Adipocyte (in vitro differentiated cells): ENCODE data around the gene F2RL3.

ENCODE experiments used
- DNase-seq: peaks from one replicate; pipeline ENCODE4 v3.0.0-alpha.2; 2015; ENCODE audit warnings: low read depth
- H3K27me3 ChIP-seq: replicated peaks from 2 replicates; pipeline ENCODE4 v1.7.0; 2013; ENCODE audit warnings: mild to moderate bottlenecking, low read length, moderate library complexity; ENCODE audit not compliant: control insufficient read depth, insufficient read depth
- H3K36me3 ChIP-seq: 2 replicates; pipeline ENCODE4 v1.7.0; 2013; ENCODE audit warnings: low read length, mild to moderate bottlenecking, moderate library complexity; ENCODE audit not compliant: control insufficient read depth, insufficient read depth, severe bottlenecking
- H3K4me1 ChIP-seq: 2 replicates; pipeline ENCODE4 v1.7.0; 2013; ENCODE audit warnings: mild to moderate bottlenecking, low read length, moderate library complexity; ENCODE audit not compliant: control insufficient read depth, insufficient read depth
- H3K4me3 ChIP-seq: 2 replicates; pipeline ENCODE4 v1.7.0; 2013; ENCODE audit warnings: mild to moderate bottlenecking, low read length, moderate library complexity
- H3K9ac ChIP-seq: 2 replicates; pipeline ENCODE4 v1.7.0; 2013; ENCODE audit warnings: mild to moderate bottlenecking, low read length, moderate library complexity
- H3K9me3 ChIP-seq: 2 replicates; pipeline ENCODE4 v1.7.0; 2013; ENCODE audit warnings: mild to moderate bottlenecking, low read length, moderate library complexity; ENCODE audit not compliant: control insufficient read depth

F2RL3 gene

DNA sequence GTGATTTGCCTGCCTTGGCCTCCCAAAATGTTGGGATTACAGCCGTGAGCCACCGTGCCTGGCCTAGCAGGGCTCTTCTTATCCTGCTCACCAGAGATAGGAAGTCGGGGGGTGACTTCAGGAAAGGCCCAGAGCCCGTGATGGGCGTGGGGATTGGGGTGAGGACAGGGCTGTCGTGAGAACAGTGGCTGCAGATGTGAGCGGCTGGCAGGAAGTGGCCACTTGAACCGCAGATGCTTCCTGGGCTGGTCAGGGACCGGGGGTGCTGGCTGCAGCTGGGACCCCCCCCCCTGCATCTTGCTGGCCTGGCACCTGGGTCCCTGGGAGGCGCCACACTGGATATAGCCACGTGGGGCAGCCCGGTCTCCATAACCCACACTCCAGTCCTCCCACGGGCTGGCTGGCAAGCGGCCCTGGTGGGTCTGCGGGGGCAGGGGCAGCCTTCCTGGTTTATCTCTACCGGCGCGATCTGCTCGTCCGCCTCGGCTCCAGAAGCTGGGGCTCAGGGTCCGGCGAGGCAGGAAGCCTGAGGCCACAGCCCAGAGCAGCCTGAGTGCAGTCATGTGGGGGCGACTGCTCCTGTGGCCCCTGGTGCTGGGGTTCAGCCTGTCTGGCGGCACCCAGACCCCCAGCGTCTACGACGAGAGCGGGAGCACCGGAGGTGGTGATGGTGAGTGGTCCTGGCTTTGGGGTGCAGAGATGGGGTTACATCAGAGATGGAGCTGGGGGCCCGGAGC is at the start of gene F2RL3:
F2RL3 (plus strand) TSS at position 371 of the 737 bp plus-strand sequence; CDS start at position 562, 191 bp downstream.
- Histone ChIP-seq H3K4me3 (no peak within 1 kb of the TSS), H3K9ac (no peak within 1 kb of the TSS), H3K36me3 (no peaks in the 10 kb centered on the region), H3K9me3 (no peaks in the 10 kb centered on the region), H3K4me1 (peaks cover 5% of the 10 kb centered on the region), H3K27me3 (peaks cover 12% of the 10 kb centered on the region)
- DNase-seq = no peak

DNA sequence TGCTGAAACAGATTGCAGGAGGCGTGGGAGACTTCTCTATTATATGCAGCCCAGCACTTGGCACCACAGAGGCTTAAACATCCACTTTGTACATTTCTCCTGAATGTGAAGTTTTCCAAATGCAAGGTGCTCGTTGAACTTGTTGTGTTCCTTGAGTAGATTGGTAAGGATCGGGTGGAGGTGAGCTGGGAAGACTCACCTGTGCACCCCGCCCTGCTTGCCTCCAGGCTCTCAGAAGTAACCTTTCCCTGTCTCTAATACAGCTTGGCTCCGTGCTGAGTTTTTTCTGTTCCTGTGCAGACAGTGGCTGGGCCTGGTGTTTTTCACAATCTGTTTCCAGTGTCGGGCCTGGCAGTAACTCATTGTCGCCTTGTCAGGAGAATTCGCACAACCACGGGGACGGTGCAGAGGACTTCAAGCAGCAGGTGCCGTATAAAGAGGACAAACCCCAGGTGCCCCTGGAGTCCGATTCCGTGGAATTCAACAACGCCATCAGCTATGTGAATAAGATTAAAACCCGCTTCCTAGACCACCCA is 47.3 kb upstream of the F2RL3 start:
- no peak overlapping the region for H3K4me3 ChIP-seq
- no peaks in the 10 kb centered on the region for H3K9me3 ChIP-seq
- H3K27me3 ChIP-seq = no peaks in the 10 kb centered on the region
- peaks cover 92% of the 10 kb centered on the region for H3K36me3 ChIP-seq
- H3K4me1 ChIP-seq = peaks cover 2% of the 10 kb centered on the region
- DNase-seq = no peak
- no peak overlapping the region for H3K9ac ChIP-seq

DNA sequence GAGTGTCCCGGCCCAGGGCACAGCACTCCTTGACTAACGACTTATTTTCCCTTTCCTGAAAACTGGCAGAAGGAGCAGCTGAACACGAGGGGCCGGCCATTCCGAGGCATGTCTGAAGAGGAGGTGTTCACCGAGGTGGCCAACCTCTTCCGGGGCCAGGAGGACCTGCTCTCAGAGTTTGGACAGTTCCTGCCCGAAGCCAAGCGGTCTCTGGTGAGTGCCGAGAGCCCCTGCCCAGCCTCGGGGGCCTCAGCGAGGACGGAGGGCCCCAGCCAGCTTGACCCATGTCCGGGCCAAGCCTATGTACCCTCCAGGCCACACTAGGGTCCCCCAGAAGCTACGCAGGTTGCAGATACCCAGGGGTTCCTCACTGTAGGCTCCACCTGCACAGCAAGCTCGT is 41.9 kb upstream of the F2RL3 start:
- DNase-seq = no peak
- Histone ChIP-seq H3K4me1 (peaks cover 11% of the 10 kb centered on the region), H3K27me3 (no peaks in the 10 kb centered on the region), H3K9me3 (no peaks in the 10 kb centered on the region), H3K36me3 (peaks cover 92% of the 10 kb centered on the region), H3K9ac (no peak overlapping the region), H3K4me3 (no peak overlapping the region)

DNA sequence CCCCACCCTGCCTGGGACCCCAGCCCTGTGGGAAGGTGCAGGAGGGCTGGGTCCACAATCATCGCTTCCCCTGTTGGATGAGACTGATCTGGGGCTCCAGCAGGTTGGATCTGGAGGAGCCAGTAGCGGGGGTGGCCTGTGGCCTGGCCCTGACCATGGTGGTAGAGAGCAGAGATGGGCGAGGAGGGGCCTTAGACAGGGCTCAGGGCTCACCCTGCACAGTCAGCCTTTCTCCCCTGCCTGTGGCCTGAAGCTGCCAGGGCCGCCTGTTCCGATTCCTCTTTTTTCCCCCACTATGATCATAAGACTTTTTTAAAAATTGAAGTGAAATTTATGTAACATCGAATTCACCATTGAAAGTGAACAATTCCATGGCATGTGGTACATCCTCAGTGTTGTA is 41.4 kb upstream of the F2RL3 start:
- Histone ChIP-seq H3K36me3 (peaks cover 92% of the 10 kb centered on the region), H3K27me3 (no peaks in the 10 kb centered on the region), H3K4me3 (no peak overlapping the region), H3K4me1 (peaks cover 11% of the 10 kb centered on the region), H3K9ac (no peak overlapping the region), H3K9me3 (no peaks in the 10 kb centered on the region)
- DNase-seq = no peak

DNA sequence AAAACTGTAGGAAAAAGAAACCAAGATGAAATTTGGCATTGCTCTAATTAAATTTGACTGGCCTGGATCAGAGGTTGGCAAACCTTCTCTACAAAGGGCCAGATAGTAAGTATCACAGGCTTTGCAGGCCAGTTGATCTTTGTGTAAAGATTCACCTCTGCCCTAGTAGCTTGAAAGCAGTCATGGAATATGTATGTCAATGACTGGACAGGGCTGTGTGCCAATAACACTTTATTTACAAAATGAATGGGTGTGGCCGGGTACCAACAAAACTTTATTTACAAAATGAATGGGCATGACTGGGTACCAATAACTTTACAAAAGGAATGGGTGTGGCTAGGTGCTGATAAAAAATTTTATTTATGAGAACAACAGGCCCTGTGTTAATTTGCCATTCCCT is 39.6 kb upstream of the F2RL3 start:
- peaks cover 11% of the 10 kb centered on the region for H3K4me1 ChIP-seq
- no peaks in the 10 kb centered on the region for H3K27me3 ChIP-seq
- no peak overlapping the region for H3K9ac ChIP-seq
- no peaks in the 10 kb centered on the region for H3K9me3 ChIP-seq
- peak; percentile 25 for DNase-seq
- peaks cover 93% of the 10 kb centered on the region for H3K36me3 ChIP-seq
- H3K4me3 ChIP-seq = no peak overlapping the region

DNA sequence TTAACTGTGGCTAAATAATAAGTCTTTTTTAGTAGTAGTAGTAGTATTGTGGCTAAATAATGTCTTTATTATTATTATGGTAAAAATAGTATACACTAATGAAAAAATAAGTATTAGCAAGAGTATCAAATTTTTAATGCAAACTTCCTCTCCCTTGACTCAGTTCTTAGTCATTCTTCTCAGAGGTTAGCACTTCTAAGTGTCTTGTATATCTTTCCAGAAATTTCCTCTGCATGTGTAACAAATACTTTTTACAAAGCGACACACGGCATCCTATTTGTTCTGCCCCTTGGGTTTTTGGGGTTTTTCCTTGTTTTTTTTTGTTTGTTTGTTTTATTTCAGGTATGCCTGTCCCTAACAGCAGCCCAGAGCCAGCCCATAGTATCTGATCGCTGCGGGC is 38.7 kb upstream of the F2RL3 start:
- Histone ChIP-seq H3K27me3 (no peaks in the 10 kb centered on the region), H3K9ac (no peak overlapping the region), H3K9me3 (no peaks in the 10 kb centered on the region), H3K4me1 (peaks cover 11% of the 10 kb centered on the region), H3K36me3 (peaks cover 93% of the 10 kb centered on the region), H3K4me3 (no peak overlapping the region)
- DNase-seq = peak; percentile 7

DNA sequence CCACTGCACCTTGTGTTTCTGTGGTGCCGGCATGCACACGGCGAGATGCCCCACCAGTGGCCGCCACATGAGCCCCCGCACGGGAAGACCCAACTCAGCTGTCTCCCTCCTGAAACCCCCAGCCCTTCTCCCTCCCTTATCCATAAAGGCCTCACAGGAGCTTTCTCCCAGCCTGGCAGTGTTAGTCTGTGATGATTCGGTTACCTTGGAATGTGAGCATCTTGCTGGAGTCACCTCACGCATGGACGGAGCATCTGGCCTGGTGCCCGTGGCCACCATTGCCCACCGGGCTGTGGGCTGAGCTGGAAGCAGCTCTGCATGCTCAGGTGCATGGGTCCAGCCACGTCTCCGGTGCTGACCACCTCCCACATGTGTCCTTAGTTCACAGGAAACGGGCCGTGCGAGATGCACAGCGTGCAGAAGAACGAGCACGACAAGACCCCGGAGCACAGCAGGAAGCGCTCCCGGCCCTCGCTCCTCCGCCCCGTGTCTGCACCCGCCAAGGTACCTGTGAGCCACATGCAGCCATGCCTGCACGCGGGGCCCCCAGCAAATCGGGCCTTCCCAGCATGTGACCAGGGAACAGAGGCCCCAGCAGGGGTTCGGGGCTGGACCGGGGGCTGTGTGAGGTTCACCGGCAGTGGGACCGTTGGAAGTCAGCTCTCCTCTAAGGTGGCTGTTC is 37.6 kb upstream of the F2RL3 start:
- Histone ChIP-seq H3K36me3 (peaks cover 92% of the 10 kb centered on the region), H3K9me3 (no peaks in the 10 kb centered on the region), H3K27me3 (no peaks in the 10 kb centered on the region), H3K9ac (no peak overlapping the region), H3K4me1 (peaks cover 11% of the 10 kb centered on the region), H3K4me3 (no peak overlapping the region)
- peak; percentile 3 for DNase-seq

DNA sequence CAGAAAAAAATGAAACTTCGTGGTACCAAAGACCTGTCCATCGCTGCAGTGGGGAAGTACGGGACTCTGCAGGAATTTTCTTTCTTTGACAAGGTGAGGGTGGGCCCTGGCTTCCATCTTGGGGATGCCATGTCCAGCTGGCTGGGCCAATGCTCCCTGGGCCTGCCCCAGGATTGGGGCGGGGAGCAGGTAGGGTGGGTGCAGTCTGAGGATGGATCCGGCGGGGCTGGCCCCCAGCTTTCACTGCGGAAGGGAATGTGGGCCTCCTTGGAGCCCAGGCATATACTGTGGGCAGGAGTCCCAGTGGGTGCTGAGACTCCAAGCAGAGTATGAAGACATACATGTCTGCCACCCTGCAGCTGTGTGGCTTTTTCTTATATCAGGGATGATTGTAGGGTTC is 35.7 kb upstream of the F2RL3 start:
- H3K4me1 ChIP-seq = peaks cover 11% of the 10 kb centered on the region
- H3K9ac ChIP-seq = no peak overlapping the region
- H3K36me3 ChIP-seq = peaks cover 84% of the 10 kb centered on the region
- H3K27me3 ChIP-seq = no peaks in the 10 kb centered on the region
- H3K4me3 ChIP-seq = no peak overlapping the region
- DNase-seq = no peak
- no peaks in the 10 kb centered on the region for H3K9me3 ChIP-seq

DNA sequence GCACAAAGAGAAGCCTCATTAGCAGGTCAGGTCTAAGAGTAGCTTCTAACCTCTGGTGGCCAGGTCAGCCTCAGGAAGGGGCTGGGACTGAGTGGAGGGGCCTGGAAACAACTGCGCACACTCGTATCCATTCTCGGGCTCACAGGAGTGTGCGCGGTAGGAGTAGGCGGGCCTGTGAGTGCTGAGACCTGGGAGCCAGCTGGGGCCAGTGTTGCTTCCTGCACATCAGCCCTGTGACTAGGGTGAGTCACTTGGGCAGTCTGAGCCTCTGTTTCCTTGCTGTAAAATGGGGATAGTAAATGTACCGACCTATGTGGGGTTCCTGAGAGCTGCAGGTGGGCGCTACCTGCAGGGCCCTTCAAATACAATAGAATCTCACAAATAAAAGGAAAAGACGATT is 32.7 kb upstream of the F2RL3 start:
- DNase-seq = no peak
- H3K9me3 ChIP-seq = no peaks in the 10 kb centered on the region
- peaks cover 60% of the 10 kb centered on the region for H3K36me3 ChIP-seq
- no peaks in the 10 kb centered on the region for H3K4me1 ChIP-seq
- H3K27me3 ChIP-seq = no peaks in the 10 kb centered on the region
- no peak overlapping the region for H3K9ac ChIP-seq
- H3K4me3 ChIP-seq = no peak overlapping the region

DNA sequence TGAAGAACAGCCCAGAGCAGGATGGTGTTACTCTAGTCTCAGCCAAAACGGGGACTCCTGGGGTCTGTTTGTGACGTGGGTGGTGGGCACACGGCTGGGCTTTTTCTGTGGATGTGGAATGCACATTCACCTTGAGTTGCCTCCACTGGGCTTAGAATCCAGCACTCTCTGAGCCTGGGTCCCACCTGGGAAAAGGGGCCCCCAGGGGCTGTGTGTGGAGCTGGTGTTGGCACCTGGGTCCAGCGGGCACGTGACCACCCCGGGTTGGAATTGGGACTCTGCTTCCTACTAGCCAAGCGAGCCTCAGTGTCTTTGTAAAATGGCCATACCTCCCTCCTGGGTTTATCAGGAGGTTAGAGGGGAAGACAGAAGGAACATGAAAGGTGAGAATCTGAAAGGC is 29.2 kb upstream of the F2RL3 start:
- Histone ChIP-seq H3K9ac (no peak overlapping the region), H3K27me3 (no peaks in the 10 kb centered on the region), H3K9me3 (no peaks in the 10 kb centered on the region), H3K4me1 (no peaks in the 10 kb centered on the region), H3K36me3 (peaks cover 52% of the 10 kb centered on the region), H3K4me3 (no peak overlapping the region)
- DNase-seq = no peak

DNA sequence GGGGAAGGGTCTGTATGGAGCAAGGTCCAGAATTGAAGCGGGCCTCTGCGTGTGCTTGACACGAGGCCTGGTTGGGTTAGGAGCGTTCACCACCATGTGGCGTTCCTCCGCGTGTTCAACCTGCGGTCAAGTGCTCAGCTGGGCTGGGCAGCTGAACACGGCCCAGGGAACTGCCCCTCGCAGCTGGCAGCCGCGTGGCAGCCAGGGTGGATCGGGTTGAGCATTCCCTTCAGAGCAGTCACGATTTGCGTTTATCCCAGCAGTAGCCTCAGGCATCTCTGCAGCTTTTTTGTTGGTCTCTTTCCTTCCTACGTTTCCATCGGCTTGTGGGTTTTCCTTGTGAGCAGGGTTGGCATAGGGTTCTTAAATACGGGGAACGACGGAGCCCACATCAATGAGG is 28.7 kb upstream of the F2RL3 start:
- Histone ChIP-seq H3K4me3 (no peak overlapping the region), H3K36me3 (peaks cover 51% of the 10 kb centered on the region), H3K4me1 (no peaks in the 10 kb centered on the region), H3K9me3 (no peaks in the 10 kb centered on the region), H3K27me3 (no peaks in the 10 kb centered on the region), H3K9ac (no peak overlapping the region)
- DNase-seq = no peak
